GM23338 (cell line): ENCODE data around the gene DLG2. TPM values are rescaled to one million over a fixed set of nuclear protein-coding genes. Genes with fewer than 3 reads are reported as not detected.

Source experiments
- ATAC-seq: fragments of 200-7000 bp; cut with Tn5 transposase; 3 replicates; pipeline ENCODE4 v1.9.1; 2020
- DNase-seq: peaks from one replicate; pipeline ENCODE4 v3.0.0-alpha.2; 2015; ENCODE audit warnings: low spot score
- H2AFZ ChIP-seq: fragments of 200-600 bp; sonication (generic); 2 replicates; pipeline ENCODE4 v1.8.0; 2016; ENCODE audit warnings: antibody characterized with exemption, mild to moderate bottlenecking, moderate library complexity
- H3F3A ChIP-seq: fragments of 200-600 bp; sonication (generic); replicated peaks from 2 replicates; pipeline ENCODE4 v1.8.0; 2017; ENCODE audit warnings: antibody characterized with exemption, mixed run types, low read depth
- H3K27ac ChIP-seq: fragments of 200-600 bp; sonication (generic); 2 replicates; pipeline ENCODE4 v1.6.1; 2016; ENCODE audit warnings: low read depth
- H3K27me3 ChIP-seq: fragments of 200-600 bp; sonication (generic); 2 replicates; pipeline ENCODE4 v1.8.0; 2016; ENCODE audit warnings: mild to moderate bottlenecking, mixed run types, moderate library complexity; ENCODE audit not compliant: insufficient read depth
- H3K36me3 ChIP-seq: fragments of 200-600 bp; sonication (generic); 2 replicates; pipeline ENCODE4 v1.8.0; 2016; ENCODE audit warnings: mild to moderate bottlenecking; ENCODE audit not compliant: insufficient read depth
- H3K4me1 ChIP-seq: fragments of 200-600 bp; sonication (generic); 2 replicates; pipeline ENCODE4 v1.8.0; 2016; ENCODE audit warnings: mild to moderate bottlenecking, moderate library complexity; ENCODE audit not compliant: insufficient read depth
- H3K4me2 ChIP-seq: fragments of 200-600 bp; sonication (generic); 2 replicates; pipeline ENCODE4 v1.7.1; 2017; ENCODE audit warnings: mixed run types
- H3K4me3 ChIP-seq: fragments of 200-600 bp; sonication (generic); 2 replicates; pipeline ENCODE4 v1.6.1; 2016; ENCODE audit warnings: mixed run types
- H3K79me2 ChIP-seq: fragments of 200-600 bp; sonication (generic); replicated peaks from 2 replicates; pipeline ENCODE4 v1.8.0; 2017; ENCODE audit warnings: mild to moderate bottlenecking; ENCODE audit not compliant: insufficient read depth
- H3K9me2 ChIP-seq: fragments of 200-600 bp; sonication (generic); 2 replicates; pipeline ENCODE4 v1.8.0; 2017; ENCODE audit not compliant: insufficient read depth
- H4K20me1 ChIP-seq: fragments of 200-600 bp; sonication (generic); replicated peaks from 2 replicates; pipeline ENCODE4 v1.8.0; 2017; ENCODE audit warnings: mild to moderate bottlenecking; ENCODE audit not compliant: insufficient read depth
- H3K27ac Mint-ChIP-seq: 2 replicates; pipeline ENCODE4 v1.8.0; 2020; ENCODE audit warnings: inconsistent platforms, mild to moderate bottlenecking, moderate library complexity, mixed read lengths
- H3K27me3 Mint-ChIP-seq: 3 replicates; pipeline ENCODE4 v1.8.0; 2022; ENCODE audit warnings: low read depth, mild to moderate bottlenecking, moderate library complexity, mixed read lengths, inconsistent platforms; ENCODE audit not compliant: insufficient read depth, poor library complexity
- H3K36me3 Mint-ChIP-seq: 3 replicates; pipeline ENCODE4 v1.8.0; 2021; ENCODE audit warnings: low read depth, mild to moderate bottlenecking, inconsistent platforms, moderate library complexity, mixed read lengths
- H3K4me1 Mint-ChIP-seq: 3 replicates; pipeline ENCODE4 v1.8.0; 2020; ENCODE audit warnings: mild to moderate bottlenecking, inconsistent platforms, mixed read lengths
- H3K4me3 Mint-ChIP-seq: 3 replicates; pipeline ENCODE4 v1.8.0; 2021; ENCODE audit warnings: moderate library complexity, mild to moderate bottlenecking, inconsistent platforms, mixed read lengths
- H3K9me3 Mint-ChIP-seq: 3 replicates; pipeline ENCODE4 v1.8.0; 2020; ENCODE audit warnings: moderate library complexity, mild to moderate bottlenecking, inconsistent platforms, mixed read lengths
- CREB1 ChIP-seq: fragments of 250-450 bp; sonication (Bioruptor Pico); IDR thresholded peaks from 2 replicates; pipeline ENCODE4 v1.5.0; 2020; ENCODE audit warnings: low read depth, mild to moderate bottlenecking, moderate library complexity
- EZH2 ChIP-seq: fragments of 200-600 bp; sonication (generic); IDR thresholded peaks from one replicate; pipeline ENCODE4 v1.8.0; 2017; ENCODE audit warnings: antibody characterized with exemption, mild to moderate bottlenecking, low read depth; ENCODE audit not compliant: unreplicated experiment
- NANOG ChIP-seq: IDR thresholded peaks from 2 replicates; pipeline ENCODE4 v1.6.1; 2016; ENCODE audit warnings: antibody characterized with exemption, borderline replicate concordance
- POLR2AphosphoS5 ChIP-seq: IDR thresholded peaks from 2 replicates; pipeline ENCODE4 v1.6.1; 2016; ENCODE audit warnings: antibody characterized with exemption, low read depth
- STAT1 ChIP-seq: IDR thresholded peaks from one replicate; pipeline ENCODE4 v1.6.1; 2016; ENCODE audit warnings: antibody characterized with exemption; ENCODE audit not compliant: unreplicated experiment
- ZNF114 ChIP-seq: fragments of 250-450 bp; sonication (Bioruptor Pico); IDR thresholded peaks from 2 replicates; pipeline ENCODE4 v1.5.0; 2020; ENCODE audit warnings: mild to moderate bottlenecking, moderate library complexity
- polyA plus RNA-seq: library from polyadenylated mRNA; unstranded; fragments of >200 nt; fragmentation: Nextera tagmentation; extraction: Ambion mirVana; gene quantifications from 2 replicates; pipeline ENCODE4 v1.2.1, GENCODE V29; 2016
- total RNA-seq: library from RNA; depleted of rRNA; stranded (reverse); fragments of >200 nt; shearing (Covaris generic); gene quantifications from 2 replicates; pipeline ENCODE4 v1.2.3, GENCODE V29; 2014
- TF ChIP-seq, protein P1 (sequence below): fragments of 250-450 bp; sonication (Bioruptor Pico); IDR thresholded peaks from 2 replicates; pipeline ENCODE4 v1.5.0; 2020; ENCODE audit warnings: mild to moderate bottlenecking, moderate library complexity

The DLG2 gene
- total and polyA plus RNA-seq, 2 experiments from 2014 or later, result 19.8 to 21.5 TPM

DNA sequence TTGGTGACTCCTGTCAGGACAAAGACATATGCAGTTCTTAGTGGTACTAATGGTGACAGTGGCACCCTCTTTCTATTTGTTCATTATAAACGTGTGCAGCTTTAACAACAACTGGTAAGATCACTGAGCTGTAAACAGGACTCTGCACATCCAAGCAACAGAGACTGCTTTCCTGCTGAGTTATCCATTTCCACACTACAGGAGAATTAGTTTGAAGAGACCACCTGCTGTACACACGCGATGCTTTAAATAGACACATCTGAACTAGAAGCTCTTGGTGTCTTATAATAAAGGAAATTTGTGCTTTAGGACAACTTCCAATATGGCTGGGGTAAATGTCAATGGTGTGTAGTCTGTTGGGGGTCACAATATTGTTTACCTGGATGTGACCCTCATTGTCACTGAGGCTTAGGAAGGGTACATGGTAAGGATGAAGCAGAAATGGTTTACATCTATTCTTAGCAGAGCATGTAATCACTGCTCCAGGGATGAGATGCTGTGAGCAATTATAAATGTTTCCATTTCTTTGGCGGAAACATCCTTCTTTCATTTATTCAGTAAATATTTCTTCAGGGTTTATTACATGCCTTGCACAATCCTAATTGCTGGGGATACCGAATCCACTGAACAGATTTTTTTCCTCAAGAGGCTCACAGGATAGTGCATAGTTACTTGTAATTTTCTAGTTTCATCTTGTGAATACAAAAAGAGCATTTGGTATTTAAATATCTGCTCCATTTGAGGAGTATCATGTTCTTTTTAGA is 1987.0 kb downstream of the DLG2 start:
- peaks cover 16% of the 10 kb centered on the region for H3K4me1 Mint-ChIP-seq
- H3K4me2 ChIP-seq, result no peak overlapping the region

DNA sequence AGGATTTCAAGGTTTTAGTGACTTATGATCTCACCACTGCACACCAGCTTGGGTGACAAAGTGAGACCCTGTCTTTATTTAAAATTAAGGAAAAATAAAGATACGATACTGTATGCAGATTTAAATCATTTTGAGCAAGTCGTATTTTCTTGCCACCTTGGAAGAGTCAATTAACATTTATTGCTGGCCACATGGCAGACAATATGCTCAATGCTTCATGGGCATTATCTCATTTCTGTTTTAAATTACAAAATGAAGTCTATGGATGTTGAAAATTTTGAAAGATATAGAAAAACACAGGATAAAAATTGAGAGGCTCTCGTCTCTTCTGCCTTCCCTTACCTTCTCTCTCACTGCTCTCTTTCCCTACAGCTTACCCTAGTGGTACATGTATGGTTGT is 1992.0 kb downstream of the DLG2 start:
- ATAC-seq, result no peak
- Histone ChIP-seq H3K36me3 (no peaks in the 10 kb centered on the region), H3K27ac (no peak overlapping the region), H3K4me2 (no peak overlapping the region), H3K9me2 (no peaks in the 10 kb centered on the region), H3K4me3 (no peak overlapping the region), H3K79me2 (no peaks in the 10 kb centered on the region), H3K27me3 (no peaks in the 10 kb centered on the region), H3K4me1 (no peaks in the 10 kb centered on the region), H4K20me1 (no peaks in the 10 kb centered on the region), H2AFZ (no peak overlapping the region), H3F3A (no peaks in the 10 kb centered on the region)
- H3K36me3 Mint-ChIP-seq, result no peaks in the 10 kb centered on the region
- DNase-seq, result no peak
- TF ChIP-seq, protein P1, sequence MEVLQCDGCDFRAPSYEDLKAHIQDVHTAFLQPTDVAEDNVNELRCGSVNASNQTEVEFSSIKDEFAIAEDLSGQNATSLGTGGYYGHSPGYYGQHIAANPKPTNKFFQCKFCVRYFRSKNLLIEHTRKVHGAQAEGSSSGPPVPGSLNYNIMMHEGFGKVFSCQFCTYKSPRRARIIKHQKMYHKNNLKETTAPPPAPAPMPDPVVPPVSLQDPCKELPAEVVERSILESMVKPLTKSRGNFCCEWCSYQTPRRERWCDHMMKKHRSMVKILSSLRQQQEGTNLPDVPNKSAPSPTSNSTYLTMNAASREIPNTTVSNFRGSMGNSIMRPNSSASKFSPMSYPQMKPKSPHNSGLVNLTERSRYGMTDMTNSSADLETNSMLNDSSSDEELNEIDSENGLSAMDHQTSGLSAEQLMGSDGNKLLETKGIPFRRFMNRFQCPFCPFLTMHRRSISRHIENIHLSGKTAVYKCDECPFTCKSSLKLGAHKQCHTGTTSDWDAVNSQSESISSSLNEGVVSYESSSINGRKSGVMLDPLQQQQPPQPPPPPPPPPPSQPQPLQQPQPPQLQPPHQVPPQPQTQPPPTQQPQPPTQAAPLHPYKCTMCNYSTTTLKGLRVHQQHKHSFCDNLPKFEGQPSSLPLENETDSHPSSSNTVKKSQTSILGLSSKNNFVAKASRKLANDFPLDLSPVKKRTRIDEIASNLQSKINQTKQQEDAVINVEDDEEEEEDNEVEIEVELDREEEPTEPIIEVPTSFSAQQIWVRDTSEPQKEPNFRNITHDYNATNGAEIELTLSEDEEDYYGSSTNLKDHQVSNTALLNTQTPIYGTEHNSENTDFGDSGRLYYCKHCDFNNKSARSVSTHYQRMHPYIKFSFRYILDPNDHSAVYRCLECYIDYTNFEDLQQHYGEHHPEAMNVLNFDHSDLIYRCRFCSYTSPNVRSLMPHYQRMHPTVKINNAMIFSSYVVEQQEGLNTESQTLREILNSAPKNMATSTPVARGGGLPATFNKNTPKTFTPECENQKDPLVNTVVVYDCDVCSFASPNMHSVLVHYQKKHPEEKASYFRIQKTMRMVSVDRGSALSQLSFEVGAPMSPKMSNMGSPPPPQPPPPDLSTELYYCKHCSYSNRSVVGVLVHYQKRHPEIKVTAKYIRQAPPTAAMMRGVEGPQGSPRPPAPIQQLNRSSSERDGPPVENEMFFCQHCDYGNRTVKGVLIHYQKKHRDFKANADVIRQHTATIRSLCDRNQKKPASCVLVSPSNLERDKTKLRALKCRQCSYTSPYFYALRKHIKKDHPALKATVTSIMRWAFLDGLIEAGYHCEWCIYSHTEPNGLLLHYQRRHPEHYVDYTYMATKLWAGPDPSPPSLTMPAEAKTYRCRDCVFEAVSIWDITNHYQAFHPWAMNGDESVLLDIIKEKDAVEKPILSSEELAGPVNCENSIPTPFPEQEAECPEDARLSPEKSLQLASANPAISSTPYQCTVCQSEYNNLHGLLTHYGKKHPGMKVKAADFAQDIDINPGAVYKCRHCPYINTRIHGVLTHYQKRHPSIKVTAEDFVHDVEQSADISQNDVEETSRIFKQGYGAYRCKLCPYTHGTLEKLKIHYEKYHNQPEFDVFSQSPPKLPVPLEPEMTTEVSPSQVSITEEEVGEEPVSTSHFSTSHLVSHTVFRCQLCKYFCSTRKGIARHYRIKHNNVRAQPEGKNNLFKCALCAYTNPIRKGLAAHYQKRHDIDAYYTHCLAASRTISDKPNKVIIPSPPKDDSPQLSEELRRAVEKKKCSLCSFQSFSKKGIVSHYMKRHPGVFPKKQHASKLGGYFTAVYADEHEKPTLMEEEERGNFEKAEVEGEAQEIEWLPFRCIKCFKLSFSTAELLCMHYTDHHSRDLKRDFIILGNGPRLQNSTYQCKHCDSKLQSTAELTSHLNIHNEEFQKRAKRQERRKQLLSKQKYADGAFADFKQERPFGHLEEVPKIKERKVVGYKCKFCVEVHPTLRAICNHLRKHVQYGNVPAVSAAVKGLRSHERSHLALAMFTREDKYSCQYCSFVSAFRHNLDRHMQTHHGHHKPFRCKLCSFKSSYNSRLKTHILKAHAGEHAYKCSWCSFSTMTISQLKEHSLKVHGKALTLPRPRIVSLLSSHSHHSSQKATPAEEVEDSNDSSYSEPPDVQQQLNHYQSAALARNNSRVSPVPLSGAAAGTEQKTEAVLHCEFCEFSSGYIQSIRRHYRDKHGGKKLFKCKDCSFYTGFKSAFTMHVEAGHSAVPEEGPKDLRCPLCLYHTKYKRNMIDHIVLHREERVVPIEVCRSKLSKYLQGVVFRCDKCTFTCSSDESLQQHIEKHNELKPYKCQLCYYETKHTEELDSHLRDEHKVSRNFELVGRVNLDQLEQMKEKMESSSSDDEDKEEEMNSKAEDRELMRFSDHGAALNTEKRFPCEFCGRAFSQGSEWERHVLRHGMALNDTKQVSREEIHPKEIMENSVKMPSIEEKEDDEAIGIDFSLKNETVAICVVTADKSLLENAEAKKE (CRISPR knock-in tag), result no peak
- TF ChIP-seq STAT1 (no peak), POLR2AphosphoS5 (no peak)
- H3K4me3 Mint-ChIP-seq, result no peak overlapping the region
- H3K4me1 Mint-ChIP-seq, result peaks cover 5% of the 10 kb centered on the region; the same call in 1 of the 3 replicates
- peaks cover 3% of the 10 kb centered on the region for H3K27me3 Mint-ChIP-seq
- no peak overlapping the region for H3K27ac Mint-ChIP-seq
- H3K9me3 Mint-ChIP-seq, result no peaks in the 10 kb centered on the region

More for the DNA sequence above, 1987.0 kb downstream of the DLG2 start:
- no peak overlapping the region for H3K27ac Mint-ChIP-seq
- H3K4me3 ChIP-seq, result no peak overlapping the region
- H3K27me3 Mint-ChIP-seq, result no peaks in the 10 kb centered on the region
- no peaks in the 10 kb centered on the region for H4K20me1 ChIP-seq
- H3K9me2 ChIP-seq, result no peaks in the 10 kb centered on the region
- no peaks in the 10 kb centered on the region for H3K27me3 ChIP-seq
- H3K36me3 ChIP-seq, result no peaks in the 10 kb centered on the region
- no peak for TF ChIP-seq EZH2
- no peak for TF ChIP-seq ZNF114 (CRISPR knock-in tag)
- TF ChIP-seq POLR2AphosphoS5, result no peak
- TF ChIP-seq CREB1 (CRISPR knock-in tag), result no peak
- TF ChIP-seq NANOG, result no peak
- DNase-seq, result no peak
- no peaks in the 10 kb centered on the region for H3K9me3 Mint-ChIP-seq
- H3K27ac ChIP-seq, result no peak overlapping the region
- ATAC-seq, result no peak
- H2AFZ ChIP-seq, result no peak overlapping the region
- H3K4me1 ChIP-seq, result 0 out of 2 replicates have a peak, but pooled peaks cover 6% of the 10 kb centered on the region
- no peaks in the 10 kb centered on the region for H3F3A ChIP-seq
- no peaks in the 10 kb centered on the region for H3K36me3 Mint-ChIP-seq
- H3K79me2 ChIP-seq, result no peaks in the 10 kb centered on the region
- no peak overlapping the region for H3K4me3 Mint-ChIP-seq
